Jurkat, Clone E6-1 (cell line): ENCODE data around the gene SLC26A2.
"Not testable (repeated sequence)": the region's sequence is repeated elsewhere in the genome, so short reads cannot be mapped to it uniquely, and the experiment has no call there.

ENCODE experiments used
- DNase-seq: peaks from one replicate; pipeline ENCODE4 v3.0.0-alpha.2; 2011; ENCODE audit warnings: low read depth, low spot score
- H3K4me3 ChIP-seq: 2 replicates; pipeline ENCODE4 v1.5.1; 2011; ENCODE audit warnings: mild to moderate bottlenecking, low read length, control low read depth, moderate library complexity

Gene SLC26A2

GRCh38 chr5:150023136-150023535, 62.6 kb downstream of the SLC26A2 start:
- H3K4me3 ChIP-seq = no peak overlapping the region
- no peak for DNase-seq

GRCh38 chr5:150024346-150024984, 63.9 kb downstream of the SLC26A2 start:
- DNase-seq = no peak

GRCh38 chr5:150026682-150027172, 66.2 kb downstream of the SLC26A2 start:
- no peak for DNase-seq
- no peak overlapping the region for H3K4me3 ChIP-seq

More at GRCh38 chr5:150024346-150024984, 63.9 kb downstream of the SLC26A2 start:
- no peak overlapping the region for H3K4me3 ChIP-seq

GRCh38 chr5:150028047-150028446, 67.5 kb downstream of the SLC26A2 start:
- not testable (repeated sequence) for DNase-seq

GRCh38 chr5:150033334-150033733, 72.8 kb downstream of the SLC26A2 start:
- no peak for DNase-seq
- H3K4me3 ChIP-seq = no peak overlapping the region

More at GRCh38 chr5:150028047-150028446, 67.5 kb downstream of the SLC26A2 start:
- H3K4me3 ChIP-seq = not testable (repeated sequence)

- H3K4me3 ChIP-seq = no peak overlapping the region
- DNase-seq = no peak
Measured at GRCh38 chr5:150034662-150035061, 74.1 kb downstream of the SLC26A2 start.

- DNase-seq = no peak
- H3K4me3 ChIP-seq = no peak overlapping the region
Measured at GRCh38 chr5:150035139-150035895, 74.8 kb downstream of the SLC26A2 start.

- no peak overlapping the region for H3K4me3 ChIP-seq
- DNase-seq = no peak
Measured at GRCh38 chr5:150036513-150036912, 76.0 kb downstream of the SLC26A2 start.
